PC-9 (cell line): ENCODE measurements around the gene GAK. TPM values are rescaled to one million over a fixed set of nuclear protein-coding genes. Genes with fewer than 3 reads are reported as not detected.

Source experiments
- BruUV-seq: library from RNA; stranded (reverse); fragments of 400-500 nt; replicated peaks from 2 replicates; lab custom pipeline; 2021; lab: Mats Ljungman, UMichigan
- CTCF ChIA-PET: fragments of 300-600 bp; sonication (Branson Sonifier 250); formaldehyde crosslinking; loops from one replicate; lab custom pipeline; 2022; ENCODE audit warnings: antibody characterized with exemption; lab: Charles Lee
- POLR2A ChIA-PET: fragments of 300-600 bp; sonication (Branson Sonifier 250); formaldehyde crosslinking; loops from one replicate; lab custom pipeline; 2022; ENCODE audit warnings: antibody characterized with exemption; ENCODE audit not compliant: unreplicated experiment; lab: Charles Lee
- DNase-seq, 2 experiments: peaks; one replicate each; pipeline versions ENCODE4 v3.0.0 to v3.0.0-alpha.2; 2015 to 2022; ENCODE audit warnings: mixed read lengths in 1 of 2
- H2AFZ ChIP-seq: fragments of 200-600 bp; sonication (generic); 2 replicates; pipeline ENCODE4 v1.8.1; 2017; ENCODE audit warnings: antibody characterized with exemption
- H3F3A ChIP-seq: fragments of 200-600 bp; sonication (generic); 2 replicates; pipeline ENCODE4 v1.8.1; 2017; ENCODE audit warnings: antibody characterized with exemption, mild to moderate bottlenecking, low read depth; ENCODE audit not compliant: insufficient read depth
- H3K27ac ChIP-seq: fragments of 200-600 bp; sonication (generic); 2 replicates; pipeline ENCODE4 v1.6.1; 2016; ENCODE audit warnings: mixed run types
- H3K27me3 ChIP-seq: fragments of 200-600 bp; sonication (generic); 2 replicates; pipeline ENCODE4 v1.6.1; 2016; ENCODE audit warnings: low read depth, mixed run types; ENCODE audit not compliant: insufficient read depth
- H3K36me3 ChIP-seq: fragments of 200-600 bp; sonication (generic); 2 replicates; pipeline ENCODE4 v1.6.1; 2016; ENCODE audit warnings: low read depth, mixed run types
- H3K4me1 ChIP-seq: fragments of 200-600 bp; sonication (generic); replicated peaks from 2 replicates; pipeline ENCODE4 v1.6.1; 2016; ENCODE audit warnings: mixed run types; ENCODE audit not compliant: insufficient read depth
- H3K4me2 ChIP-seq: fragments of 200-600 bp; sonication (generic); 2 replicates; pipeline ENCODE4 v1.6.1; 2017; ENCODE audit warnings: mixed run types
- H3K4me3 ChIP-seq: fragments of 200-600 bp; sonication (generic); 2 replicates; pipeline ENCODE4 v1.6.1; 2016; ENCODE audit warnings: mixed run types
- H3K79me2 ChIP-seq: fragments of 200-600 bp; sonication (generic); 2 replicates; pipeline ENCODE4 v1.6.1; 2017; ENCODE audit warnings: low read depth, mixed run types
- H3K9me2 ChIP-seq: fragments of 200-600 bp; sonication (generic); 2 replicates; pipeline ENCODE4 v1.8.1; 2017; ENCODE audit warnings: mild to moderate bottlenecking; ENCODE audit not compliant: insufficient read depth
- H3K9me3 ChIP-seq: fragments of 200-600 bp; sonication (generic); 2 replicates; pipeline ENCODE4 v1.8.1; 2016; ENCODE audit warnings: low read depth; ENCODE audit not compliant: insufficient read depth
- H4K20me1 ChIP-seq: fragments of 200-600 bp; sonication (generic); 2 replicates; pipeline ENCODE4 v1.8.1; 2017; ENCODE audit not compliant: insufficient read depth
- EZH2 ChIP-seq: fragments of 200-600 bp; sonication (generic); IDR thresholded peaks from 2 replicates; pipeline ENCODE4 v1.8.0; 2017; ENCODE audit warnings: antibody characterized with exemption, low read depth
- intact Hi-C: fragments of 100-400 bp; cut with micrococcal nuclease; formaldehyde crosslinking; loops from one replicate; pipeline ENCODE4 v1.10.0; 2022; ENCODE audit not compliant: unreplicated experiment
- total RNA-seq: library from RNA; stranded (reverse); gene quantifications from 2 replicates; pipeline ENCODE4 v1.2.3, GENCODE V29; 2021
- TF ChIP-seq, protein P1 (sequence below): fragments of 200-600 bp; sonication (generic); conservative IDR thresholded peaks from 2 replicates; pipeline ENCODE4 v1.6.1; 2017; ENCODE audit warnings: mixed run types, antibody characterized with exemption, mild to moderate bottlenecking, moderate library complexity

Gene GAK
- total RNA-seq, 1 experiment from 2014 or later = 114 TPM

GRCh38 chr4:900721-901120, 31.4 kb downstream of the GAK start:
- H3K4me1 ChIP-seq = no peaks in the 10 kb centered on the region
- no peak overlapping the region for H2AFZ ChIP-seq
- H3K4me3 ChIP-seq = no peak overlapping the region
- H3F3A ChIP-seq = peaks cover 2% of the 10 kb centered on the region; the same call in 1 of the 2 replicates
- H3K27me3 ChIP-seq = no peaks in the 10 kb centered on the region
- H3K4me2 ChIP-seq = no peak overlapping the region
- H3K36me3 ChIP-seq = no peaks in the 10 kb centered on the region
- no peaks in the 10 kb centered on the region for H3K79me2 ChIP-seq
- no peak overlapping the region for H3K27ac ChIP-seq
- TF ChIP-seq, protein P1, sequence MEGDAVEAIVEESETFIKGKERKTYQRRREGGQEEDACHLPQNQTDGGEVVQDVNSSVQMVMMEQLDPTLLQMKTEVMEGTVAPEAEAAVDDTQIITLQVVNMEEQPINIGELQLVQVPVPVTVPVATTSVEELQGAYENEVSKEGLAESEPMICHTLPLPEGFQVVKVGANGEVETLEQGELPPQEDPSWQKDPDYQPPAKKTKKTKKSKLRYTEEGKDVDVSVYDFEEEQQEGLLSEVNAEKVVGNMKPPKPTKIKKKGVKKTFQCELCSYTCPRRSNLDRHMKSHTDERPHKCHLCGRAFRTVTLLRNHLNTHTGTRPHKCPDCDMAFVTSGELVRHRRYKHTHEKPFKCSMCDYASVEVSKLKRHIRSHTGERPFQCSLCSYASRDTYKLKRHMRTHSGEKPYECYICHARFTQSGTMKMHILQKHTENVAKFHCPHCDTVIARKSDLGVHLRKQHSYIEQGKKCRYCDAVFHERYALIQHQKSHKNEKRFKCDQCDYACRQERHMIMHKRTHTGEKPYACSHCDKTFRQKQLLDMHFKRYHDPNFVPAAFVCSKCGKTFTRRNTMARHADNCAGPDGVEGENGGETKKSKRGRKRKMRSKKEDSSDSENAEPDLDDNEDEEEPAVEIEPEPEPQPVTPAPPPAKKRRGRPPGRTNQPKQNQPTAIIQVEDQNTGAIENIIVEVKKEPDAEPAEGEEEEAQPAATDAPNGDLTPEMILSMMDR = no peak
- TF ChIP-seq EZH2 = no peak
- peaks cover 14% of the 10 kb centered on the region; the same call in 1 of the 2 replicates for H4K20me1 ChIP-seq
- CTCF ChIA-PET = no interaction called here
- H3K9me3 ChIP-seq = no peaks in the 10 kb centered on the region
- H3K9me2 ChIP-seq = no peaks in the 10 kb centered on the region
- POLR2A ChIA-PET = no interaction called here
- no peak for DNase-seq
- BruUV-seq = no TSS peak
- intact Hi-C loops = no loop called here

GRCh38 chr4:900073-900472, 32.0 kb downstream of the GAK start:
- no peak overlapping the region for H2AFZ ChIP-seq
- POLR2A ChIA-PET = no interaction called here
- no TSS peak for BruUV-seq

DNA sequence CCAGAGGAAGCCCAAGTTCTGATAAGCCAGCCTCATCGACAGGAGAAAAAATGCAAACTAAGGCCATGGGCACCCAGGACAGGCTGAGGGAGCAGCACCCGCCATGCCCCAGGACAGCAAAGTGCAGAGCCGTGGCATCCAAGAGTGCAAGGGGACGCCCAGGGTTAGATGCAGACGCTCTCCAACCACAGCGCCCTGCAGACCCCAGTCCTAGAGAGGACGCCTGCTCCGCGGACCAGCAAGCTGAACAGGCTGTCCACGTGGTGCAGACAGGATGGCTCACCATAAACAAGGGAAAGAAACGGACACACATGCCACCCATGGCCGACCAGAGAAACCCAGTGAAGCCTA, 32.6 kb downstream of the GAK start:
- Histone ChIP-seq H3K9me2 (no peaks in the 10 kb centered on the region), H3K4me3 (no peak overlapping the region), H2AFZ (no peak overlapping the region), H3K4me2 (no peak overlapping the region), H3K4me1 (no peaks in the 10 kb centered on the region), H3K9me3 (no peaks in the 10 kb centered on the region), H4K20me1 (peaks cover 15% of the 10 kb centered on the region; the same call in 1 of the 2 replicates), H3K79me2 (no peaks in the 10 kb centered on the region), H3K36me3 (no peaks in the 10 kb centered on the region), H3K27me3 (no peaks in the 10 kb centered on the region), H3F3A (no peaks in the 10 kb centered on the region), H3K27ac (no peak overlapping the region)
- TF ChIP-seq, protein P1 = no peak
- ChIA-PET CTCF (no interaction called here), POLR2A (no interaction called here)
- no TSS peak for BruUV-seq
- no peak for DNase-seq
- intact Hi-C loops = no loop called here

More at GRCh38 chr4:900073-900472, 32.0 kb downstream of the GAK start:
- no peak overlapping the region for H3K4me2 ChIP-seq
- H3K79me2 ChIP-seq = no peaks in the 10 kb centered on the region
- peaks cover 19% of the 10 kb centered on the region; the same call in 1 of the 2 replicates for H4K20me1 ChIP-seq
- H3K4me3 ChIP-seq = no peak overlapping the region
- DNase-seq = no peak
- H3K27me3 ChIP-seq = no peaks in the 10 kb centered on the region
- intact Hi-C loops = no loop called here
- no peaks in the 10 kb centered on the region for H3K4me1 ChIP-seq
- TF ChIP-seq, protein P1 = no peak
- no peak for TF ChIP-seq EZH2
- no peaks in the 10 kb centered on the region for H3K9me2 ChIP-seq
- CTCF ChIA-PET = no interaction called here
- no peaks in the 10 kb centered on the region for H3K9me3 ChIP-seq
- no peak overlapping the region for H3K27ac ChIP-seq
- H3K36me3 ChIP-seq = no peaks in the 10 kb centered on the region
- H3F3A ChIP-seq = no peaks in the 10 kb centered on the region
